Measurements from ENCODE around the gene FOXI1.

FOXI1 gene

GRCh38 chr5:170113522-170113900 lies 7.8 kb downstream of the FOXI1 start:
- no peaks in the 10 kb centered on the region for H4K20me1 ChIP-seq (ENCODE audit: insufficient read depth)
- no peak overlapping the region for H3K9ac ChIP-seq
- H3K4me3 ChIP-seq (IDR thresholded peaks at IDR 0.05; ENCODE audit: insufficient read depth, low read depth, low read length), result no peak overlapping the region
- no peaks in the 10 kb centered on the region for H3K4me1 ChIP-seq (ENCODE audit: low read depth, poor library complexity, severe bottlenecking)
- H3K27ac ChIP-seq, result no peak overlapping the region
- H3K4me2 ChIP-seq, result no peak overlapping the region
- H3K79me2 ChIP-seq (ENCODE audit: insufficient read depth, low read depth), result no peaks in the 10 kb centered on the region
- H2AFZ ChIP-seq (ENCODE audit: low read depth), result no peak overlapping the region
- no peaks in the 10 kb centered on the region for H3K27me3 ChIP-seq (ENCODE audit: insufficient read depth, low read depth)
- TF ChIP-seq CTCF (conservative IDR thresholded peaks at IDR 0.05; ENCODE audit: low read depth, low read length), result no peak
- H3K36me3 ChIP-seq (ENCODE audit: insufficient read depth), result no peaks in the 10 kb centered on the region

GRCh38 chr5:170114271-170114670 lies 8.6 kb downstream of the FOXI1 start:
- Histone ChIP-seq H3K27ac (no peak overlapping the region), H2AFZ (ENCODE audit: low read depth) (no peak overlapping the region), H3K79me2 (ENCODE audit: insufficient read depth, low read depth) (no peaks in the 10 kb centered on the region), H3K4me1 (ENCODE audit: low read depth, poor library complexity, severe bottlenecking) (no peaks in the 10 kb centered on the region), H3K4me3 (IDR thresholded peaks at IDR 0.05; ENCODE audit: insufficient read depth, low read depth, low read length) (no peak overlapping the region), H3K4me2 (no peak overlapping the region), H4K20me1 (ENCODE audit: insufficient read depth) (no peaks in the 10 kb centered on the region), H3K9ac (no peak overlapping the region), H3K27me3 (ENCODE audit: insufficient read depth, low read depth) (no peaks in the 10 kb centered on the region), H3K36me3 (ENCODE audit: insufficient read depth) (no peaks in the 10 kb centered on the region)
- no peak for TF ChIP-seq CTCF (conservative IDR thresholded peaks at IDR 0.05; ENCODE audit: low read depth, low read length)

- Histone ChIP-seq H3K27me3 (ENCODE audit: insufficient read depth, low read depth) (no peaks in the 10 kb centered on the region), H3K9ac (no peak overlapping the region), H3K79me2 (ENCODE audit: insufficient read depth, low read depth) (no peaks in the 10 kb centered on the region), H3K36me3 (ENCODE audit: insufficient read depth) (no peaks in the 10 kb centered on the region), H3K4me2 (no peak overlapping the region), H3K4me3 (IDR thresholded peaks at IDR 0.05; ENCODE audit: insufficient read depth, low read depth, low read length) (no peak overlapping the region), H4K20me1 (ENCODE audit: insufficient read depth) (no peaks in the 10 kb centered on the region), H3K27ac (no peak overlapping the region), H3K4me1 (ENCODE audit: low read depth, poor library complexity, severe bottlenecking) (no peaks in the 10 kb centered on the region), H2AFZ (ENCODE audit: low read depth) (no peak overlapping the region)
- TF ChIP-seq CTCF (conservative IDR thresholded peaks at IDR 0.05; ENCODE audit: low read depth, low read length), result no peak
Observed at GRCh38 chr5:170115925-170116324, 10.2 kb downstream of the FOXI1 start.

GRCh38 chr5:170117736-170118135 lies 12.0 kb downstream of the FOXI1 start:
- no peak overlapping the region for H3K27ac ChIP-seq
- no peak overlapping the region for H3K4me3 ChIP-seq (IDR thresholded peaks at IDR 0.05; ENCODE audit: insufficient read depth, low read depth, low read length)
- H3K79me2 ChIP-seq (ENCODE audit: insufficient read depth, low read depth), result no peaks in the 10 kb centered on the region
- H2AFZ ChIP-seq (ENCODE audit: low read depth), result no peak overlapping the region
- H3K4me1 ChIP-seq (ENCODE audit: low read depth, poor library complexity, severe bottlenecking), result no peaks in the 10 kb centered on the region
- TF ChIP-seq CTCF (conservative IDR thresholded peaks at IDR 0.05; ENCODE audit: low read depth, low read length), result no peak
- H4K20me1 ChIP-seq (ENCODE audit: insufficient read depth), result no peaks in the 10 kb centered on the region
- H3K36me3 ChIP-seq (ENCODE audit: insufficient read depth), result no peaks in the 10 kb centered on the region
- no peaks in the 10 kb centered on the region for H3K27me3 ChIP-seq (ENCODE audit: insufficient read depth, low read depth)
- no peak overlapping the region for H3K4me2 ChIP-seq
- no peak overlapping the region for H3K9ac ChIP-seq

- no peaks in the 10 kb centered on the region for H3K79me2 ChIP-seq (ENCODE audit: insufficient read depth, low read depth)
- H3K9ac ChIP-seq, result no peak overlapping the region
- no peaks in the 10 kb centered on the region for H3K36me3 ChIP-seq (ENCODE audit: insufficient read depth)
- H4K20me1 ChIP-seq (ENCODE audit: insufficient read depth), result no peaks in the 10 kb centered on the region
- H3K4me3 ChIP-seq (IDR thresholded peaks at IDR 0.05; ENCODE audit: insufficient read depth, low read depth, low read length), result no peak overlapping the region
- no peaks in the 10 kb centered on the region for H3K27me3 ChIP-seq (ENCODE audit: insufficient read depth, low read depth)
- H3K4me2 ChIP-seq, result no peak overlapping the region
- H3K4me1 ChIP-seq (ENCODE audit: low read depth, poor library complexity, severe bottlenecking), result no peaks in the 10 kb centered on the region
- H3K27ac ChIP-seq, result no peak overlapping the region
- H2AFZ ChIP-seq (ENCODE audit: low read depth), result no peak overlapping the region
- TF ChIP-seq CTCF (conservative IDR thresholded peaks at IDR 0.05; ENCODE audit: low read depth, low read length), result no peak
Observed at GRCh38 chr5:170120576-170120975, 14.9 kb downstream of the FOXI1 start.

Data from KMS-11 (cell line).